AG09309 (cell line): ENCODE results near the gene CYBC1.

Source experiments
- DNase-seq: peaks from one replicate; pipeline ENCODE4 v3.0.0-alpha.2; 2010; ENCODE audit warnings: low read depth
- H3K4me3 ChIP-seq: 2 replicates; pipeline ENCODE4 v1.5.1; 2011; ENCODE audit warnings: mild to moderate bottlenecking, low read depth, low read length, moderate library complexity; ENCODE audit not compliant: control insufficient read depth
- CTCF ChIP-seq: IDR thresholded peaks from 2 replicates; pipeline ENCODE4 v1.5.1; 2011; ENCODE audit warnings: mild to moderate bottlenecking, low read depth, low read length, inconsistent platforms; ENCODE audit not compliant: insufficient read depth, control insufficient read depth; ENCODE audit errors: missing control alignments

The CYBC1 gene

GRCh38 chr17:82449131-82449882, 1.2 kb downstream of the CYBC1 start:
- no peak for TF ChIP-seq CTCF
- DNase-seq = no peak
- peak overlapping the region; percentile 61 for H3K4me3 ChIP-seq

GRCh38 chr17:82447876-82448275, 2.7 kb downstream of the CYBC1 start:
- no peak for TF ChIP-seq CTCF
- no peak overlapping the region for H3K4me3 ChIP-seq
- DNase-seq = no peak

DNA sequence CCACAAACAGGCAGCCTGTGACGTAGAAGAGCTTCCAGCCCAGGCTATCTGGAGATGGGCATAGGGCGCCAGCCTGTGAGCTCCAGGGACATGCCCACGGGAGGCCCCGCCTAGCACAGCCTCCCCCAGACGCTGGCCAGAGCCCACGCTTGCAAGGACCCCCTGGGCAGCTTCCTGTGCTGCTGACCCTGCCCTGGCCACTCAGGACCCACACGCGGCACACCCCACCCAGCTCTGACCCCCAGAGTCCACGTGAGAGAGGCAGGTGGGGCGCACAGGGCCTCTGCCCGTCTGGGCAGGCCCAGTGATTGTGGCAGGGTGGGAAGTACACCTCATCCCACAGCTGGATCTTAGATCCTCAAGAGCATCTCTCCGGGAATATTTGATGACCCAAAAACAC, 3.9 kb downstream of the CYBC1 start:
- no peak for TF ChIP-seq CTCF
- DNase-seq = no peak

GRCh38 chr17:82446124-82446523, 4.4 kb downstream of the CYBC1 start:
- H3K4me3 ChIP-seq = no peak overlapping the region
- TF ChIP-seq CTCF = no peak
- no peak for DNase-seq

More for the DNA sequence above, 3.9 kb downstream of the CYBC1 start:
- no peak overlapping the region for H3K4me3 ChIP-seq

GRCh38 chr17:82445542-82445941, 5.0 kb downstream of the CYBC1 start:
- no peak overlapping the region for H3K4me3 ChIP-seq
- TF ChIP-seq CTCF = no peak
- no peak for DNase-seq

GRCh38 chr17:82444941-82445521, 5.5 kb downstream of the CYBC1 start:
- no peak for TF ChIP-seq CTCF
- no peak for DNase-seq
- H3K4me3 ChIP-seq = no peak overlapping the region
